Ishikawa (cell line): Measurements from ENCODE around the gene ADK.

Experiments
- CEBPB ChIP-seq: IDR thresholded peaks from 2 replicates; pipeline ENCODE4 v1.6.1; 2012
- EP300 ChIP-seq: IDR thresholded peaks from 2 replicates; pipeline ENCODE4 v1.6.1; 2012; ENCODE audit warnings: borderline replicate concordance
- NFIC ChIP-seq: IDR thresholded peaks from 2 replicates; pipeline ENCODE4 v1.6.1; 2012
- TAF1 ChIP-seq: IDR thresholded peaks from 2 replicates; pipeline ENCODE4 v1.6.1; 2012; ENCODE audit warnings: low read depth, mild to moderate bottlenecking
- TCF12 ChIP-seq: IDR thresholded peaks from 2 replicates; pipeline ENCODE4 v1.6.1; 2012; ENCODE audit warnings: low read depth

DNA sequence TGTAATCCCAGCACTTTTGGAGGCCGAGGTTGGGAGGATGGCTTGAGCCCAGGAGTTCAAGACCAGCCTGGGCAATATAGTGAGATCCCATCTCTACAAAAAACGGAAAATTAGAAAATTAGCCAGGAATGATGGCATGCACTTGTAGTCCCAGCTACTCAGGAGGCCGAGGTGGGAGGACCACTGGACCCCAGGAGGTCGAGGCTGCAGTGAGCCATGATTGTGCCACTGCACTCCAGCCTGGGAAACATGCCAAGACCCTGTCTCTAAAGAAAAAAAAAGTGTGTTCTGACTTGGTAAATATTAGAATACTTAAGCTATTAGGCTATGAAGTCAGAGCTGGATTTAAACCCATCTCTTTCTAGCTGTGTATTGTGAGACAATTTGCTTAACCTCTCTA, 594.4 kb downstream of the ADK start:
- TF ChIP-seq NFIC, result no peak
- TF ChIP-seq EP300, result no peak
- TF ChIP-seq TCF12, result no peak
- no peak for TF ChIP-seq TAF1
- no peak for TF ChIP-seq CEBPB
